Endodermal cell (in vitro differentiated cells): ENCODE measurements around the gene TTC32. TPM values are rescaled to one million over a fixed set of nuclear protein-coding genes. Genes with fewer than 3 reads are reported as not detected.
A peak's percentile ranks its signal among the peaks of the same experiment; 100 is the strongest.
"Not testable (repeated sequence)": the region's sequence is repeated elsewhere in the genome, so short reads cannot be mapped to it uniquely, and the experiment has no call there.

Experiments
- DNase-seq: peaks from one replicate; pipeline ENCODE4 v3.0.0-alpha.2; 2017
- H3K27ac ChIP-seq: 2 replicates; pipeline ENCODE4 v1.5.1; 2013; ENCODE audit warnings: mild to moderate bottlenecking, low read depth, low read length, moderate library complexity
- H3K27me3 ChIP-seq: 2 replicates; pipeline ENCODE4 v1.6.1; 2013; ENCODE audit warnings: mild to moderate bottlenecking, low read length, moderate library complexity; ENCODE audit not compliant: insufficient read depth, control insufficient read depth, poor library complexity, severe bottlenecking
- H3K36me3 ChIP-seq: 2 replicates; pipeline ENCODE4 v1.7.0; 2013; ENCODE audit warnings: mild to moderate bottlenecking, low read length, moderate library complexity; ENCODE audit not compliant: control insufficient read depth, insufficient read depth
- H3K4me1 ChIP-seq: one replicate; pipeline ENCODE4 v1.7.0; 2013; ENCODE audit warnings: low read length; ENCODE audit not compliant: control insufficient read depth, insufficient read depth
- H3K4me3 ChIP-seq: 2 replicates; pipeline ENCODE4 v1.5.1; 2013; ENCODE audit warnings: mild to moderate bottlenecking, low read length, moderate library complexity
- H3K9ac ChIP-seq: 2 replicates; pipeline ENCODE4 v1.6.1; 2013; ENCODE audit warnings: mild to moderate bottlenecking, low read length, moderate library complexity; ENCODE audit not compliant: poor library complexity, severe bottlenecking; ENCODE audit errors: extremely low read depth
- H3K9me3 ChIP-seq: 2 replicates; pipeline ENCODE4 v1.6.1; 2013; ENCODE audit warnings: mild to moderate bottlenecking, low read length, moderate library complexity; ENCODE audit not compliant: control insufficient read depth
- H3K27ac Mint-ChIP-seq: 2 replicates; pipeline ENCODE4 v1.8.0; 2020; ENCODE audit warnings: mixed read lengths
- H3K27me3 Mint-ChIP-seq: 2 replicates; pipeline ENCODE4 v1.8.0; 2021; ENCODE audit warnings: mild to moderate bottlenecking, mixed read lengths; ENCODE audit not compliant: insufficient read depth
- H3K36me3 Mint-ChIP-seq: 2 replicates; pipeline ENCODE4 v1.8.0; 2020; ENCODE audit warnings: low read depth, mixed read lengths
- H3K4me1 Mint-ChIP-seq: 2 replicates; pipeline ENCODE4 v1.8.0; 2020; ENCODE audit warnings: mixed read lengths
- H3K4me3 Mint-ChIP-seq: 2 replicates; pipeline ENCODE4 v1.8.0; 2020; ENCODE audit warnings: mild to moderate bottlenecking, moderate library complexity, mixed read lengths
- H3K9me3 Mint-ChIP-seq: 2 replicates; pipeline ENCODE4 v1.8.0; 2020; ENCODE audit warnings: mild to moderate bottlenecking, mixed read lengths
- CTCF ChIP-seq: fragments of 200-600 bp; sonication (generic); conservative IDR thresholded peaks from 2 replicates; pipeline ENCODE4 v1.5.0; 2021; ENCODE audit warnings: antibody characterized with exemption, mild to moderate bottlenecking
- WGBS, 2 experiments: methylation state at CpG; one replicate each; pipeline versions ENCODE4 v1.1.5 to v1.1.7; 2013; ENCODE audit warnings: missing lambda C conversion rate in 2 of 2, mixed read lengths in 1 of 2; ENCODE audit not compliant: insufficient coverage in 1 of 2, insufficient read length in 1 of 2; 5-methylcytosine and 5-hydroxymethylcytosine counted together
- total RNA-seq, 2 donors: library from RNA; stranded (reverse); fragmentation: NEBNext Ultra II Directional in 1 of 2; extraction: Animal tissue kit (Norgen Biotek cat#: 25700) in 1 of 2; gene quantifications; 2 replicates in 1 of 2; 3 replicates in 1 of 2; pipeline ENCODE4 v1.2.1, GENCODE V29; 2021

TTC32 gene
- total RNA-seq, 2 donors from 2014 or later: 10.2 to 13.0 TPM

- Histone ChIP-seq H3K36me3 (peaks cover 53% of the 10 kb centered on the region), H3K27me3 (no peaks in the 10 kb centered on the region), H3K4me3 (no peak overlapping the region), H3K9me3 (peaks cover 26% of the 10 kb centered on the region), H3K9ac (no peak overlapping the region), H3K27ac (no peak overlapping the region), H3K4me1 (no peaks in the 10 kb centered on the region)
- DNase-seq: no peak
- H3K36me3 Mint-ChIP-seq: peaks cover 51% of the 10 kb centered on the region
- no peaks in the 10 kb centered on the region for H3K4me1 Mint-ChIP-seq
- no peak overlapping the region for H3K4me3 Mint-ChIP-seq
- no peak for TF ChIP-seq CTCF
- peaks cover 20% of the 10 kb centered on the region for H3K9me3 Mint-ChIP-seq
- peak overlapping the region; percentile 11 for H3K27ac Mint-ChIP-seq
- WGBS, 2 experiments: 100% methylated on average over 2 of the region's 2 CpGs
- no peaks in the 10 kb centered on the region for H3K27me3 Mint-ChIP-seq
Observed at GRCh38 chr2:19932928-19933327, 31.1 kb upstream of the TTC32 start.

GRCh38 chr2:19929226-19929625, 27.4 kb upstream of the TTC32 start:
- no peak overlapping the region for H3K27ac ChIP-seq
- peaks cover 57% of the 10 kb centered on the region for H3K36me3 ChIP-seq
- Mint-ChIP-seq H3K9me3 (peaks cover 45% of the 10 kb centered on the region), H3K27ac (no peak overlapping the region), H3K4me1 (peaks cover 3% of the 10 kb centered on the region), H3K27me3 (no peaks in the 10 kb centered on the region), H3K36me3 (peaks cover 69% of the 10 kb centered on the region), H3K4me3 (no peak overlapping the region)
- no peak overlapping the region for H3K9ac ChIP-seq
- peaks cover 55% of the 10 kb centered on the region for H3K9me3 ChIP-seq
- no peaks in the 10 kb centered on the region for H3K4me1 ChIP-seq
- no peak for DNase-seq
- TF ChIP-seq CTCF: no peak
- no peaks in the 10 kb centered on the region for H3K27me3 ChIP-seq
- peak overlapping the region; percentile 35 for H3K4me3 ChIP-seq

- H3K9me3 ChIP-seq: peaks cover 55% of the 10 kb centered on the region
- not testable (repeated sequence) for H3K4me1 ChIP-seq, H3K9ac ChIP-seq, H3K27me3 ChIP-seq, H3K27ac ChIP-seq, H3K4me3 ChIP-seq, DNase-seq, H3K4me1 Mint-ChIP-seq, H3K27me3 Mint-ChIP-seq, H3K4me3 Mint-ChIP-seq, H3K27ac Mint-ChIP-seq
- 100% methylated on average over 1 of the region's 1 CpG; no CpG with 5 or more reads in 1 of the 2 experiments for whole genome bisulfite sequencing, 2 experiments
- H3K36me3 ChIP-seq: peaks cover 57% of the 10 kb centered on the region
- Mint-ChIP-seq H3K36me3 (peaks cover 83% of the 10 kb centered on the region), H3K9me3 (peaks cover 54% of the 10 kb centered on the region)
Observed at GRCh38 chr2:19927816-19928215, 26.0 kb upstream of the TTC32 start.

- H3K4me3 ChIP-seq, H3K4me1 Mint-ChIP-seq, H3K4me3 Mint-ChIP-seq, H3K27ac Mint-ChIP-seq, H3K27me3 Mint-ChIP-seq, DNase-seq, H3K27ac ChIP-seq, H3K4me1 ChIP-seq, H3K9ac ChIP-seq, H3K27me3 ChIP-seq: not testable (repeated sequence)
- Mint-ChIP-seq H3K36me3 (peaks cover 91% of the 10 kb centered on the region), H3K9me3 (peaks cover 56% of the 10 kb centered on the region)
- Histone ChIP-seq H3K9me3 (peaks cover 45% of the 10 kb centered on the region), H3K36me3 (peaks cover 30% of the 10 kb centered on the region)
- WGBS, 2 experiments: 92 to 96% methylated on average over 4 of the region's 4 CpGs
Observed at GRCh38 chr2:19924526-19924925, 22.7 kb upstream of the TTC32 start.

- H3K4me1 ChIP-seq, DNase-seq: not testable (repeated sequence)
Observed at GRCh38 chr2:19922188-19922587, 20.4 kb upstream of the TTC32 start.

More at GRCh38 chr2:19922188-19922587, 20.4 kb upstream of the TTC32 start:
- H3K4me3 Mint-ChIP-seq, H3K27ac Mint-ChIP-seq, H3K4me3 ChIP-seq, H3K27me3 ChIP-seq, H3K27ac ChIP-seq, H3K9ac ChIP-seq, H3K4me1 Mint-ChIP-seq, H3K27me3 Mint-ChIP-seq: not testable (repeated sequence)
- 72% methylated on average over 3 of the region's 3 CpGs; no CpG with 5 or more reads in 1 of the 2 experiments for WGBS, 2 experiments
- peaks cover 85% of the 10 kb centered on the region for H3K36me3 Mint-ChIP-seq
- Histone ChIP-seq H3K36me3 (peaks cover 15% of the 10 kb centered on the region), H3K9me3 (peaks cover 22% of the 10 kb centered on the region)
- peaks cover 33% of the 10 kb centered on the region for H3K9me3 Mint-ChIP-seq
